BE2C (cell line): ENCODE measurements around the gene COL23A1.

Experiments used
- DNase-seq: peaks from one replicate; pipeline ENCODE4 v3.0.0-alpha.2; 2020
- H3K27me3 ChIP-seq: fragments of 250-450 bp; sonication (Bioruptor Pico); 2 replicates; pipeline ENCODE4 v1.5.1; 2020; ENCODE audit warnings: mild to moderate bottlenecking
- H3K36me3 ChIP-seq: fragments of 250-450 bp; sonication (Bioruptor Pico); 2 replicates; pipeline ENCODE4 v1.5.1; 2020; ENCODE audit warnings: mild to moderate bottlenecking
- H3K4me1 ChIP-seq: fragments of 250-450 bp; sonication (Bioruptor Pico); 2 replicates; pipeline ENCODE4 v1.5.1; 2020
- H3K4me3 ChIP-seq: 2 replicates; pipeline ENCODE4 v1.5.1; 2011; ENCODE audit warnings: low read depth, low read length
- H3K9me3 ChIP-seq: fragments of 250-450 bp; sonication (Bioruptor Pico); 2 replicates; pipeline ENCODE4 v1.5.1; 2020
- TF ChIP-seq, protein P1 (sequence below): IDR thresholded peaks from 2 replicates; pipeline ENCODE4 v1.5.1; 2012; ENCODE audit warnings: mild to moderate bottlenecking, low read depth, low read length

The COL23A1 gene

DNA sequence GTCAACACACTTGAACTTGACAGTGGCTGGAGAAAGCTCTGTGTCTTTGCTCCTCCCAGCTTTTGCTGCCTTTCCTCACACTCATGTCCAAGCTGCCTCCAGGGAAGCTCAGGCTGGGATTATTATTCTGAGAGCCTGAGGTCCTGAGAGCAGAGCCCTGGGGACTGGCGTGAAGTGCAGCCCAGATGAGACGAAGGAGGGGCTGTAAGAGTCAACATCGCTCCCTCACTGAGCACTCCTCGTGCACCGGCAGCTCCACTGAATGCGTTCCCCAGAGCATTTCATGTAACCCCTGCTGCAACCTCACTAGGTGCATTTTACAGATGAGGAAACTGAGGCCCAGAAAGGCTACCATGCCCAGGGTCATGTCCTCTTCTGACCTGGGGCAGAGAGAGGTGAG, 294.1 kb downstream of the COL23A1 start:
- no peak for DNase-seq
- TF ChIP-seq, protein P1, sequence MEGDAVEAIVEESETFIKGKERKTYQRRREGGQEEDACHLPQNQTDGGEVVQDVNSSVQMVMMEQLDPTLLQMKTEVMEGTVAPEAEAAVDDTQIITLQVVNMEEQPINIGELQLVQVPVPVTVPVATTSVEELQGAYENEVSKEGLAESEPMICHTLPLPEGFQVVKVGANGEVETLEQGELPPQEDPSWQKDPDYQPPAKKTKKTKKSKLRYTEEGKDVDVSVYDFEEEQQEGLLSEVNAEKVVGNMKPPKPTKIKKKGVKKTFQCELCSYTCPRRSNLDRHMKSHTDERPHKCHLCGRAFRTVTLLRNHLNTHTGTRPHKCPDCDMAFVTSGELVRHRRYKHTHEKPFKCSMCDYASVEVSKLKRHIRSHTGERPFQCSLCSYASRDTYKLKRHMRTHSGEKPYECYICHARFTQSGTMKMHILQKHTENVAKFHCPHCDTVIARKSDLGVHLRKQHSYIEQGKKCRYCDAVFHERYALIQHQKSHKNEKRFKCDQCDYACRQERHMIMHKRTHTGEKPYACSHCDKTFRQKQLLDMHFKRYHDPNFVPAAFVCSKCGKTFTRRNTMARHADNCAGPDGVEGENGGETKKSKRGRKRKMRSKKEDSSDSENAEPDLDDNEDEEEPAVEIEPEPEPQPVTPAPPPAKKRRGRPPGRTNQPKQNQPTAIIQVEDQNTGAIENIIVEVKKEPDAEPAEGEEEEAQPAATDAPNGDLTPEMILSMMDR, result no peak
- no peaks in the 10 kb centered on the region for H3K27me3 ChIP-seq
- no peak overlapping the region for H3K4me3 ChIP-seq
- no peaks in the 10 kb centered on the region for H3K36me3 ChIP-seq
- H3K9me3 ChIP-seq, result no peaks in the 10 kb centered on the region
- no peaks in the 10 kb centered on the region for H3K4me1 ChIP-seq

DNA sequence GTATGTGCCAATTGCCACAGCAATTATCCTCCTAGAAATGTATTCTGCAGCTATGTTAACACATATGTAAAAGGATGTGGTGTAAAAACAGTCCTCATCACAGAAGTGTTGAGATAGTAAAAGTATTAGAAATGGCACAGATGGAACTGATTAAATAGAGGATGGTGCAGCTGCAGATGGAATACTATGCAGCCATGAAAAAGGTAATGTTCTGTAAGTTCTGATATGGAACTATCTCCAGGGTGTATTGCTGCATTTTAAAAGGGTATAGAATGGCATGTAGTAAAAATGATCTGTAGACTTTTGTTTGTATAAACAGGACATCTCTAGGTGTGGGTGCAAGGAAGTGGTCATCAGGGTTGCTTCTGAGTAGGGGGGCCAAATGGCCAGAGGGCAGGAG, 294.6 kb downstream of the COL23A1 start:
- no peak for DNase-seq
- Histone ChIP-seq H3K4me1 (no peaks in the 10 kb centered on the region), H3K27me3 (no peaks in the 10 kb centered on the region), H3K9me3 (no peaks in the 10 kb centered on the region), H3K4me3 (no peak overlapping the region), H3K36me3 (no peaks in the 10 kb centered on the region)
- TF ChIP-seq, protein P1, result no peak

DNA sequence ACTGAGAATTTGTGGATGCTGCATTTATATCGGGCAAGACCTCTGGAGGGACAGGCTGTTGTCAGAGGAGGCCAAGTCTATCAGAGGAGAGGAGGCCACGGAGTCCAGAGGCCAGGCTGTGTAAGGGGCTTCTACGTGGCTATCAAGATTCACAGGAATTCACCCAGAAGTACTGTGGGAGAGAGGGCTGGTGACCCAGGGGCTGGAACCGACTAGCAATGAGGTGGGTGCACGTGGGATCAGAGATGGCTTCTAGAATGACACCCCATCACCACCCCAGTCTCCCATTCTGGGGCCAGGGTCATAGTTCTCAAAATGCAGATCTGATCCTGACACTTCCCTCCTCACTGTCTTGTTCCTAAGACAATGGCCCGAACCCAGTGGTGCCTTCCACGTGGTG, 296.4 kb downstream of the COL23A1 start:
- Histone ChIP-seq H3K36me3 (no peaks in the 10 kb centered on the region), H3K27me3 (no peaks in the 10 kb centered on the region), H3K9me3 (no peaks in the 10 kb centered on the region), H3K4me1 (no peaks in the 10 kb centered on the region), H3K4me3 (no peak overlapping the region)
- TF ChIP-seq, protein P1, result no peak
- no peak for DNase-seq

DNA sequence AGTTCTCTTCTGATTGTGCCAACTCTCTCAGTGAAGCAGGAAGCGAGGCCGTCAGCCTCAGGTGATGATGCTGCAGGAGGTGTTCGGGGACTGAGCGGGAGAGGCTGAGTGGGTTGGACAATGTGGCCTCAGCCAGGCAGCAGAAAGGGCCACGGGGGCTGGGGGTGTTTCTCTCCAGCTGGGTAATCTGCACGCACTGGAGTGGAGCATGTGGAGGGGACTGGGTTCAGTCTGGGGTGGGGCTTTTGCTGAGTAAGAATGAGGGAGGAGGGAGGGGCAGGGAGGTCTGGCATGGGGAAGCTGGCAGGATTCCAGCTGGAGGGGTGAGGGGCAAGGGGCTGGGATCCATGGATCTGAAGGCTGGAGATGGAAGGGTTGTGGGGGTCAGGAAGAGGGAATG, 296.8 kb downstream of the COL23A1 start:
- DNase-seq, result peak; percentile 43
- TF ChIP-seq, protein P1, result no peak
- Histone ChIP-seq H3K4me1 (no peaks in the 10 kb centered on the region), H3K9me3 (no peaks in the 10 kb centered on the region), H3K4me3 (no peak overlapping the region), H3K27me3 (no peaks in the 10 kb centered on the region), H3K36me3 (no peaks in the 10 kb centered on the region)

DNA sequence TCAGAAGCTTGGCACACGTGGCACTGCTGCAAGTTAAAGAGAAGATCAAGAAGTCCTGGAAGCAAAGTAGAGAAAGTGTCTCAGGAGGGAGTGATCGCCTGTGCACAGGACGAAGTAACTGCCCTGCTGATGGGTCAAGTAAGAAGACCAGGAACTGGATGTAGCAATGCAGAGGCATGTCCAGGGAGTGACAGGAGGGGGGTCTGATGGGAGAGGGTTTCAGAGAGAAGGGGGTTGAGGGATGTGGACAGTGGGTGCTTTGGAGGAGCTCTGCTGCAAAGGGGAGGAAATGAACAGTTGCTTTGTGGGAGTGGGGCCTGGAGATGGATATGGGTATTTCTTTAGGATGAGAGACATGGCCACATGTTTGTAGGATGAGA, 297.4 kb downstream of the COL23A1 start:
- no peak for DNase-seq
- Histone ChIP-seq H3K27me3 (no peaks in the 10 kb centered on the region), H3K4me3 (no peak overlapping the region), H3K36me3 (no peaks in the 10 kb centered on the region), H3K4me1 (no peaks in the 10 kb centered on the region), H3K9me3 (no peaks in the 10 kb centered on the region)
- TF ChIP-seq, protein P1, result no peak

DNA sequence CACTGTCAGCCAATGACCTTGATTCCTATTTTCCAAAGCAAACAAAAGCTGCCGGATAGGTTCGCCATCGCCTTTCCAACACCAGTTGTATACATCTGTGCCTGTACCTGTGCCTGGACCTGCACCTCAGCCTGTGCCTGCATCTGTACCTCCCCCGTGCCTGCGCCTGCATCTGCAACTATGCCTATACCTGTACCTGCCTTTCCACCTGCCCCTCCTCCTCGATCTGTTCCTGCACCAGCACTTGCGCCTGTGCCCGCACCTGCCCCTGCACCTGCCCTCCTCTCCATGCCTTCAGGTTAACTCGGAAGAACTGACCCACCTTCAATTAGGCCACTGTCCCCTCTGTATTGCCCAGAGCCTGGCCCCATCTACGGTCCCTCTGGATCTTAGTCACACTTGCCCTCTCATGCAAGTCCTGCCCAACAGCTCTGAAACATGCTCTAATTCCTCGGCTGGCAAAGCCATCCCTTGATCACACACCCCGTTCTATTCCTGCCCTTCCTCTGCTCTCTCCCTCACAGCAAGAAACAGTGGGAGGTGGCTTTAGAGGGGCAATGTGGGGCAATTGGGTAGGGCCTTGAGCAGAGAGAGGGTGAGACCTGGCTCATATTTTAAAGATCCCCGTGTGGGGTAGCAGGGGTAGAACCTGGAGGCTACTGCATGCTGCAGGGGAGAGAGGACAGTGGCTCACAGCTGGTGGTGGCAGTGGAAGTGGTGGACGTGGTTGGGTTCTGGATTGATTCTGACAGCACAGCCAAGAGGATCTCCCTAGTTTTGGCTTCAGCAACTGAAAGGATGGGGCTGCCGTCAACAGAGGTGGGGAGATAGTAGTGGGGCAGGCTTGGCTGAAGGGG, 298.0 kb downstream of the COL23A1 start:
- DNase-seq, result peak; percentile 2
- TF ChIP-seq, protein P1, result no peak
- no peak overlapping the region for H3K4me3 ChIP-seq
- no peaks in the 10 kb centered on the region for H3K27me3 ChIP-seq
- H3K9me3 ChIP-seq, result no peaks in the 10 kb centered on the region
- no peaks in the 10 kb centered on the region for H3K4me1 ChIP-seq
- H3K36me3 ChIP-seq, result no peaks in the 10 kb centered on the region
